ENCODE measurements around the gene RPS6KA2.
"Not testable (repeated sequence)": the region's sequence is repeated elsewhere in the genome, so short reads cannot be mapped to it uniquely, and the experiment has no call there.

RPS6KA2 gene

GRCh38 chr6:166383802-166384363 lies 243.2 kb downstream of the RPS6KA2 start:
- not testable (repeated sequence) for DNase-seq

GRCh38 chr6:166382933-166383801 lies 243.9 kb downstream of the RPS6KA2 start, which contains the start of gene MPC1:
TSS of gene MPC1 (minus strand) at chr6:166382940. CDS start at chr6:166382876, 64 bp downstream.
- DNase-seq = peak; percentile 83

- DNase-seq = no peak
Observed at GRCh38 chr6:166382500-166382932, 244.5 kb downstream of the RPS6KA2 start.

GRCh38 chr6:166381733-166382499 lies 245.1 kb downstream of the RPS6KA2 start:
- peak; percentile 49 for DNase-seq

- DNase-seq = no peak
Observed at GRCh38 chr6:166381381-166381732, 245.7 kb downstream of the RPS6KA2 start.

GRCh38 chr6:166379800-166380199 lies 247.3 kb downstream of the RPS6KA2 start:
- DNase-seq = no peak

- no peak for DNase-seq
Observed at GRCh38 chr6:166379103-166379586, 247.9 kb downstream of the RPS6KA2 start.

GRCh38 chr6:166377721-166378120 lies 249.3 kb downstream of the RPS6KA2 start:
- DNase-seq = no peak

GRCh38 chr6:166375013-166375412 lies 252.0 kb downstream of the RPS6KA2 start:
- DNase-seq = no peak

- DNase-seq = no peak
Observed at GRCh38 chr6:166370489-166370888, 256.6 kb downstream of the RPS6KA2 start.

- no peak for DNase-seq
Observed at GRCh38 chr6:166369782-166370181, 257.3 kb downstream of the RPS6KA2 start.

GRCh38 chr6:166366921-166367320 lies 260.1 kb downstream of the RPS6KA2 start:
- no peak for DNase-seq

GRCh38 chr6:166365806-166366205 lies 261.2 kb downstream of the RPS6KA2 start:
- no peak for DNase-seq

GRCh38 chr6:166365221-166365620 lies 261.8 kb downstream of the RPS6KA2 start:
- no peak for DNase-seq

- no peak for DNase-seq
Observed at GRCh38 chr6:166364456-166364855, 262.6 kb downstream of the RPS6KA2 start.

GRCh38 chr6:166362427-166362826 lies 264.6 kb downstream of the RPS6KA2 start:
- not testable (repeated sequence) for DNase-seq

- no peak for DNase-seq
Observed at GRCh38 chr6:166361077-166361429, 266.0 kb downstream of the RPS6KA2 start.

- DNase-seq = no peak
Observed at GRCh38 chr6:166360243-166361076, 266.6 kb downstream of the RPS6KA2 start.

Data from DMS79 (cell line).